Gastrocnemius medialis (tissue), 4 donors: ENCODE data around the gene NIPA2. TPM values are rescaled to one million over a fixed set of nuclear protein-coding genes. Genes with fewer than 3 reads are reported as not detected.

Experiments used
- ATAC-seq, 2 donors: fragments of 150-250 bp; one replicate each; pipeline ENCODE4 v1.9.1; 2016
- DNase-seq, 2 donors: peaks; one replicate each; pipeline ENCODE4 v3.0.0-alpha.2; 2019
- H3K27ac ChIP-seq, 4 donors: fragments of 200-600 bp; sonication (generic); 1 replicate in 1 of 4; 2 replicates in 3 of 4; pipeline ENCODE4 v1.5.1; 2016 to 2018; ENCODE audit warnings: mild to moderate bottlenecking in 2 of 4, moderate library complexity in 1 of 4
- H3K27me3 ChIP-seq, 3 donors: fragments of 200-600 bp; sonication (generic) in 2 of 3; 1 replicate in 1 of 3; 2 replicates in 2 of 3; pipeline versions ENCODE4 v1.5.1 to v1.6.0; 2016 to 2019; ENCODE audit warnings: mild to moderate bottlenecking in 1 of 3, moderate library complexity in 1 of 3
- H3K36me3 ChIP-seq, 2 donors: fragments of 200-600 bp; sonication (generic) in 1 of 2; one replicate each; pipeline ENCODE4 v1.5.1; 2017 to 2018
- H3K4me1 ChIP-seq, 2 donors: fragments of 200-600 bp; sonication (generic) in 1 of 2; one replicate each; pipeline ENCODE4 v1.5.1; 2016 to 2017; ENCODE audit warnings: mild to moderate bottlenecking in 2 of 2
- H3K4me3 ChIP-seq, 4 donors: fragments of 200-600 bp; sonication (generic) in 3 of 4; 1 replicate in 1 of 4; 2 replicates in 3 of 4; pipeline ENCODE4 v1.5.1; 2016 to 2019; ENCODE audit warnings: mild to moderate bottlenecking in 2 of 4
- H3K9me3 ChIP-seq, 3 donors: fragments of 200-600 bp; sonication (generic) in 2 of 3; 1 replicate in 1 of 3; 2 replicates in 2 of 3; pipeline ENCODE4 v1.5.1; 2016 to 2019
- CTCF ChIP-seq, 5 experiments: fragments of 450-650 bp in 3 of 5; fragments of 200-600 bp in 2 of 5; sonication (generic) in 2 of 5; IDR thresholded peaks in 4 of 5; conservative IDR thresholded peaks in 1 of 5; 1 replicate in 4 of 5; 2 replicates in 1 of 5; pipeline ENCODE4 v1.5.1; 2016 to 2019; ENCODE audit warnings: antibody characterized with exemption in 5 of 5, mild to moderate bottlenecking in 3 of 5, moderate library complexity in 3 of 5
- POLR2A ChIP-seq, 2 donors: fragments of 450-650 bp; IDR thresholded peaks; one replicate each; pipeline ENCODE4 v1.6.1; 2017; ENCODE audit warnings: antibody characterized with exemption in 2 of 2, mild to moderate bottlenecking in 2 of 2, moderate library complexity in 2 of 2
- in situ Hi-C, 4 donors: fragments of 200-750 bp; cut with MboI; loops; one replicate each; pipeline versions ENCODE4 v1.15.0 to v1.8.0; 2017; ENCODE audit warnings: low sequenced_read_pairs in 4 of 4
- intact Hi-C: fragments of 100-400 bp; cut with DNase I; formaldehyde crosslinking; loops from one replicate; pipeline ENCODE4 v1.15.1; 2023; ENCODE audit warnings: low total_unique reads
- total RNA-seq, 4 donors: library from RNA; depleted of rRNA; stranded (reverse); fragments of >200 nt; gene quantifications; one replicate each; pipeline versions ENCODE4 v1.1.0 to v1.2.3, GENCODE V29; 2016

NIPA2 gene
- total RNA-seq, 4 donors from 2014 or later: 27.3 to 43.5 (median 38.6) TPM

GRCh38 chr15:22915866-22916515 lies 77.5 kb downstream of the NIPA2 start:
- H3K36me3 ChIP-seq: peaks cover 0 to 64% of the 10 kb centered on the region in 2 donors
- DNase-seq (no peak), ATAC-seq (no peak)
- no peaks in the 10 kb centered on the region for H3K27me3 ChIP-seq
- intact Hi-C loops (no loop called here), in situ Hi-C loops (no loop called here)
- H3K4me1 ChIP-seq: no peaks in the 10 kb centered on the region
- no peaks in the 10 kb centered on the region for H3K9me3 ChIP-seq
- TF ChIP-seq POLR2A (IDR thresholded peaks at IDR 0.05): no peak
- TF ChIP-seq CTCF (IDR thresholded peaks at IDR 0.05 in 4 of 5, conservative IDR thresholded peaks at IDR 0.05 in 1 of 5): no peak
- H3K27ac ChIP-seq: no peak overlapping the region
- H3K4me3 ChIP-seq: no peak overlapping the region

- Histone ChIP-seq H3K36me3 (peaks cover 0 to 56% of the 10 kb centered on the region in 2 donors), H3K4me1 (no peaks in the 10 kb centered on the region), H3K27me3 (no peaks in the 10 kb centered on the region), H3K4me3 (no peak overlapping the region), H3K27ac (no peak overlapping the region), H3K9me3 (no peaks in the 10 kb centered on the region)
- DNase-seq (no peak), ATAC-seq (no peak)
- in situ Hi-C loops: no loop called here
- TF ChIP-seq CTCF (IDR thresholded peaks at IDR 0.05 in 4 of 5, conservative IDR thresholded peaks at IDR 0.05 in 1 of 5) (no peak), POLR2A (IDR thresholded peaks at IDR 0.05) (no peak)
- intact Hi-C loops: no loop called here
These were observed 78.3 kb downstream of the NIPA2 start for GRCh38 chr15:22916606-22917350.

- in situ Hi-C loops: no loop called here
- no peaks in the 10 kb centered on the region for H3K27me3 ChIP-seq
- H3K36me3 ChIP-seq: peaks cover 0 to 49% of the 10 kb centered on the region in 2 donors
- no peak overlapping the region for H3K4me3 ChIP-seq
- ATAC-seq (no peak), DNase-seq (no peak)
- TF ChIP-seq CTCF (IDR thresholded peaks at IDR 0.05 in 4 of 5, conservative IDR thresholded peaks at IDR 0.05 in 1 of 5) (no peak), POLR2A (IDR thresholded peaks at IDR 0.05) (no peak)
- no peaks in the 10 kb centered on the region for H3K4me1 ChIP-seq
- intact Hi-C loops: no loop called here
- H3K27ac ChIP-seq: no peak overlapping the region
- H3K9me3 ChIP-seq: no peaks in the 10 kb centered on the region
These were observed 79.1 kb downstream of the NIPA2 start for GRCh38 chr15:22917556-22917955.

Other genes starting within 250 kb of the NIPA2 start
- gene NIPA1, start 52.0 kb upstream of the NIPA2 start, total RNA-seq: 1 to 10 TPM; 2.8 to 4.2 (median 3.4) TPM
- gene CYFIP1, start 141.7 kb downstream of the NIPA2 start, total RNA-seq: 10 to 100 TPM; 31.1 to 52.6 (median 37.4) TPM
- gene TUBGCP5, start 200.9 kb downstream of the NIPA2 start, total RNA-seq: 10 to 100 TPM; 11.6 to 18.2 (median 13.6) TPM